ENCODE results near the gene VSIG8. TPM values are rescaled to one million over a fixed set of nuclear protein-coding genes. Genes with fewer than 3 reads are reported as not detected.
"Not testable (repeated sequence)": the region's sequence is repeated elsewhere in the genome, so short reads cannot be mapped to it uniquely, and the experiment has no call there.

Gene VSIG8, protein sequence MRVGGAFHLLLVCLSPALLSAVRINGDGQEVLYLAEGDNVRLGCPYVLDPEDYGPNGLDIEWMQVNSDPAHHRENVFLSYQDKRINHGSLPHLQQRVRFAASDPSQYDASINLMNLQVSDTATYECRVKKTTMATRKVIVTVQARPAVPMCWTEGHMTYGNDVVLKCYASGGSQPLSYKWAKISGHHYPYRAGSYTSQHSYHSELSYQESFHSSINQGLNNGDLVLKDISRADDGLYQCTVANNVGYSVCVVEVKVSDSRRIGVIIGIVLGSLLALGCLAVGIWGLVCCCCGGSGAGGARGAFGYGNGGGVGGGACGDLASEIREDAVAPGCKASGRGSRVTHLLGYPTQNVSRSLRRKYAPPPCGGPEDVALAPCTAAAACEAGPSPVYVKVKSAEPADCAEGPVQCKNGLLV
- total RNA-seq = under 0.01 TPM in 1 of 2 replicates, not detected in the other

DNA sequence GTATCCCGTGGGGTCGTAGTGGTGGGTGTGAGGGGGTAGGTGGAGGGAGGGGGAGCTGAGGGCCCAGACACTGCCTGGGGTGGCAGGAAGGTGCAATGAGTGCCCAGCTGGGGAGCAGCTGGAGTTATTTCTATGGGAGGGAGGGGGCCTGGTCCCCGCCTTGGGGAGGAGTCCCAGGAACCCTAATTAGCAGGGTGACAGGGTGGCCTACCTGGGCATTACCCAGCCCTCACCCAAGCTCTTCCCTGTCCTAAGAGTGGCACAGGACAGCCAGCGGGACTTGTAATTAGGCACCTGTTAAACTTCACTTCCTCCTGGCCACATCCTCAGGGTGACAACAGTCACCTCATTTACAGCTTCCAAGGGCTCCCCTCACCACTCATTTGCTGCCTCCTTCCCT is at the start of gene VSIG8:
Gene VSIG8 (minus strand): TSS at position 101 of the 400 bp plus-strand sequence. CDS start 136 bp downstream, outside the sequence.
- DNase-seq (ENCODE audit: low read depth) = no peak
- H3K4me3 ChIP-seq (ENCODE audit: low read depth, low read length) = no peak within 1 kb of the TSS
- TF ChIP-seq, protein P1, sequence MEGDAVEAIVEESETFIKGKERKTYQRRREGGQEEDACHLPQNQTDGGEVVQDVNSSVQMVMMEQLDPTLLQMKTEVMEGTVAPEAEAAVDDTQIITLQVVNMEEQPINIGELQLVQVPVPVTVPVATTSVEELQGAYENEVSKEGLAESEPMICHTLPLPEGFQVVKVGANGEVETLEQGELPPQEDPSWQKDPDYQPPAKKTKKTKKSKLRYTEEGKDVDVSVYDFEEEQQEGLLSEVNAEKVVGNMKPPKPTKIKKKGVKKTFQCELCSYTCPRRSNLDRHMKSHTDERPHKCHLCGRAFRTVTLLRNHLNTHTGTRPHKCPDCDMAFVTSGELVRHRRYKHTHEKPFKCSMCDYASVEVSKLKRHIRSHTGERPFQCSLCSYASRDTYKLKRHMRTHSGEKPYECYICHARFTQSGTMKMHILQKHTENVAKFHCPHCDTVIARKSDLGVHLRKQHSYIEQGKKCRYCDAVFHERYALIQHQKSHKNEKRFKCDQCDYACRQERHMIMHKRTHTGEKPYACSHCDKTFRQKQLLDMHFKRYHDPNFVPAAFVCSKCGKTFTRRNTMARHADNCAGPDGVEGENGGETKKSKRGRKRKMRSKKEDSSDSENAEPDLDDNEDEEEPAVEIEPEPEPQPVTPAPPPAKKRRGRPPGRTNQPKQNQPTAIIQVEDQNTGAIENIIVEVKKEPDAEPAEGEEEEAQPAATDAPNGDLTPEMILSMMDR (IDR thresholded peaks at IDR 0.05; ENCODE audit: insufficient read depth, low read depth, low read length) = no peak

DNA sequence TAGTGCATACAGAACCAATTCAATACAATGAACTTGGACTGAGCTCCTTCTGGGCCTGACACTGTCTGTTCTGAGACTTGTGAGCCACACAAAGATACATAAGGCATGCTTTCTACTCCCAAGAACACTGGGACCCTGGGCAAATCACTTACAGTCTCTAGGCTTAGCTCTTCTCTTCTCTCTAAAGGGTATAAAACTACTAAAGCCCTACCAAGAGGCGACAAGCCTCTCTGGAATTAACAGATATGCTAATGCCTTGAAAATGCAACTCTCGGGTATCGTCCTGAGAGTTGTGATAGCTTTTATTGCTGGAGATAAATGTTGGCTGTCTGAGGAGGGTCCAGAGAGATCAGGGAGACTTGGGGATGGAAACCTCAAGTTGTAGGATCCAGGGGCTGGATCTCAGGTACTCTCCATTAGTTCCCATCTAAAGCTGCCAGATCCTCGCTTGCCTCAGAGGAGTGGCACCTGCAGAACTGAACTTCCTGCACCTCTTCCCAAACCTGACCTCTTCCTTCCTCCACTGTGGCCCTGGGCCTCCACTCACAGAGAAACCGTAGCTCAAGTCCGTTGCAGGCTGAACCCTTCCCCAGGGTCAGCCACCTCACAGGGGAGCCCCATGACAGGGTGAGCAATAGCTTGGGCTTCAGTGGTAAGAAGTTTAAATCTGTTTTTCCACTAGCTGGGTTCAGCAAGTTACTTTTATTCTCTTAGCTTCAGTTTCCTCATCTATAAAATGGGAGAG is 49.0 kb upstream of the VSIG8 start:
- no peak overlapping the region for H3K4me3 ChIP-seq (ENCODE audit: low read depth, low read length)
- DNase-seq (ENCODE audit: low read depth) = no peak
- TF ChIP-seq, protein P1 (IDR thresholded peaks at IDR 0.05; ENCODE audit: insufficient read depth, low read depth, low read length) = no peak

DNA sequence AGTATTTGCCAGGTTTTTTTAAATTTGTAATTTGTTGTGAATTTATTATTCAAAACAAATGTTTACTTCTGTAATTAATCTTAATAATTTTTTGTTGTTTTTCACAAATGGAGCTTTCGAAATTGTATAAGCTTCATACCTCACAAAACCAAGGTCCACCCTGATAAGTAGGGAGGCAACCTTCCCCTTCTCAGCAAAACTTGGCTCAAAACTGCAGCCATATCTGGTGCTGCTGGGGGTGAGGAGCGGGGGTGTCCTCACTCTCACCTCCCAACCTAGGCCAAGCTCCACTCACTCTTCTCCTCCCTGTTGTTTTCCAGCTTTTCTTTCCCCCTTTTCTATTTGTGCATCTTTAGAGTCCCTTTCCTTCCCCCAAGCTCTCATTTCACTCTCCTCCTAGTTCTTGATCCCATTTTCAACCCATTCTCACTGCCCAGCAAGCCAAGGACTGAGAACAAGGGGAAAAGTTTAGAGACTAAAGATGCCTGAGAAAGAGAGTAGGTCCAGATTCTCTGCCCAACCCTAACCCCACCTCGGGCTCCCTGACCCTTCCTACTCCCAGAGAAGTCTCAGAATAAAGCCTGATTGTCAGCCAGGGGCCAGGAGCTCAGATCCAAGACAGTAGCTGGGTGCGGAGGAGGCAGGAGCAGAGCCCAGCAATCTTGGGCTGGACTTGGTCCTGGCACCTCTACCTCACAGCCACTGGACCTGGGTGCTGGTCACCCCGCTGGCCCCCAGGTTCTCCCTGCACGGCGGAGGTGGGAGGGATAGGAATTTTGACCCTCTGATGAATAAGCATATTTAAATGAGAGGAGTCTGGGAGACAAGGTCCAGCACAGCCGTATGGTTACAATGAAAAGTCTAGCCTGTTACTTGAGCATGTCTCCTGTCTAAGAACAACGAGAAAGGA is 45.8 kb upstream of the VSIG8 start:
- TF ChIP-seq, protein P1 (IDR thresholded peaks at IDR 0.05; ENCODE audit: insufficient read depth, low read depth, low read length) = no peak
- DNase-seq (ENCODE audit: low read depth) = no peak
- H3K4me3 ChIP-seq (ENCODE audit: low read depth, low read length) = no peak overlapping the region

DNA sequence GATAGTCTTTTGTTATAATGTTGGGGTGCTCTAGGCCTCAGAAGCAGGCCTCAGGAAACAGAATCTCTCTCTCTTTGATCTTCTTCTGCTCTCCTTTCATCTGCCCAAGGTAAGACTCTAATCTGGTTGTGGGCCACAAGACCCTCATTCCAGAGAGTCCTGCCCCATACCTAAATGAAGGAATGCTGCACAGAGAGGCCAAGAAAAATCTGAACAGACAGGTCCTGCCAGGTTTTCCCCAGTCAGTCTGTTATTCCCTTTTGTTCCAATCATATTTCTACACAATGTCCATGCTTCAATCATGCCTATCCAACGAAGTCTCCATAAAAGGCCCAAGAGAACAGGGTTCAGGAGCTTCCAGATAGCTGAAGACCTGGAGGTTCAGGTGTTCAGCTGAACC is 44.5 kb upstream of the VSIG8 start:
- H3K4me3 ChIP-seq (ENCODE audit: low read depth, low read length) = no peak overlapping the region
- TF ChIP-seq, protein P1 (IDR thresholded peaks at IDR 0.05; ENCODE audit: insufficient read depth, low read depth, low read length) = no peak
- no peak for DNase-seq (ENCODE audit: low read depth)

DNA sequence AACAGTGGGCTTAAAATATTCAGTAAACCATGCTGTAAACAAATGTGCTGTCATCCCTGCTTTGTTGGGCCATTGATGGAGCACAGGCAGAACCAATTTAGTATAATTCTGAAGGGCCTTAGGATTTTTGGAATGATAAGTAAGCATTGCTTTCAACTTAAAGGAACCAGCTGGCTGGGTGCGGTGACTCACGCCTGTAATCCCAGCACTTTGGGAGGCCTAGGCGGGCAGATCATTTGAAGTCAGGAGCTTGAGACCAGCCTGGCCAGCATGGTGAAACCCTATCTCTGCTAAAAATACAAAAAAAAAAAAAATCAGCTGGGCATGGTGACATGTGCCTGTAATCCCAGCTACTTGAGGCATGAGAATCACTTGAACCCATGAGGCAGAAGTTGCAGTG is 41.6 kb upstream of the VSIG8 start:
- not testable (repeated sequence) for H3K4me3 ChIP-seq (ENCODE audit: low read depth, low read length); DNase-seq (ENCODE audit: low read depth)

DNA sequence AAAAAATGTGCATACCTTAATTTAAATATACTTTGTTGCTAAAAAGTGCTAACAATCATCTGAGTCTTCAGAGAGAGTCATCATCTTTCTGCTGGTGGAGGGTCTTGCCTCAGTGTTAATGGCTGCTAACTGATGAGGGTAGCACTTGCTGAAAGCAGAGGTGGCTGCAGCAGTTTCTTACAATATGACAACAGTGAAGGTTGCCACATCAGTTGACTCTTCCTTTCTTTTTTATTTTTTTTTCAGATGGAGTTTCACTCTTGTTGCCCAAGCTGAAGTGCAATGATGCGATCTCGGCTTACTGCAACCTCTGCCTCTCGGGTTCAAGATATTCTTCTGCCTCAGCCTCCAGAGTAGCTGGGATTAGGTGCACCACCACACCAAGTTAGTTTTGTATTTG is 40.1 kb upstream of the VSIG8 start:
- no peak overlapping the region for H3K4me3 ChIP-seq (ENCODE audit: low read depth, low read length)
- TF ChIP-seq, protein P1 (IDR thresholded peaks at IDR 0.05; ENCODE audit: insufficient read depth, low read depth, low read length) = no peak
- DNase-seq (ENCODE audit: low read depth) = no peak
